GM18517 (cell line): ENCODE results near the gene OAS2.
"Not testable (repeated sequence)": the region's sequence is repeated elsewhere in the genome, so short reads cannot be mapped to it uniquely, and the experiment has no call there.

ENCODE experiments used
- ATAC-seq: cut with Tn5 transposase; IDR thresholded peaks from one replicate; pipeline ENCODE4 v1.9.1; 2021; ENCODE audit warnings: mild to moderate bottlenecking, moderate library complexity; ENCODE audit not compliant: unreplicated experiment

OAS2 gene

DNA sequence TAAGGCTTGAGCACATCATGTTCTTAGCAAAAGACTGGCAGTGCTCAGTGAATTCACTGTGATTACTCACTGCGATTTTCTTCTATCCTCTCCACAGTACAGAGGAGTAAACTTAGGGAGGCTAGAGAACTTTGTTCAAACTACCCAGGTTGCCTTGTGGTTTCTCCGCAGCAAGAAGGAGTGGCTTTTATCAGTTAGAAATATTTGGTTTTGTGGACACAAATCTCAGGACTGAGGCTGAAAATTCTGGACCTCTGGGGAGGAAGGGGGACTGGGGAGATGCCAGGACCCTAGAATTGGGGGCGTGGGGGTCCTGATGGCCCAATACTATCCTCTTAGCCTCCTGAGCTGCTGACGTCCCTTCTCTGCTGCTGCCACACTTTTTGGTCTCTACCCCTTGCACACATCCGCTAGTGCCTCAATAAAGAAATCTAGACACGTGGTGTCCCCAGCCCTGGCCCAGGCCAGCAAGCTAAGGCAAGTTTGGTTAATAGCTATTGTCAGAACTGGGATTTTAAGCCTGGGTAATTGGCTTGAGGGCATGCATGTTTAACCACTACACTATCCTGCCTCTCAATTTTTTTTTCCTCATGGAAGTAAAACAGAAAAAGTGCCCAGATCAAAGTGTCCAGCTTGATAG lies 842 bp downstream of the OAS2 start:
- peak; percentile 38 for ATAC-seq

DNA sequence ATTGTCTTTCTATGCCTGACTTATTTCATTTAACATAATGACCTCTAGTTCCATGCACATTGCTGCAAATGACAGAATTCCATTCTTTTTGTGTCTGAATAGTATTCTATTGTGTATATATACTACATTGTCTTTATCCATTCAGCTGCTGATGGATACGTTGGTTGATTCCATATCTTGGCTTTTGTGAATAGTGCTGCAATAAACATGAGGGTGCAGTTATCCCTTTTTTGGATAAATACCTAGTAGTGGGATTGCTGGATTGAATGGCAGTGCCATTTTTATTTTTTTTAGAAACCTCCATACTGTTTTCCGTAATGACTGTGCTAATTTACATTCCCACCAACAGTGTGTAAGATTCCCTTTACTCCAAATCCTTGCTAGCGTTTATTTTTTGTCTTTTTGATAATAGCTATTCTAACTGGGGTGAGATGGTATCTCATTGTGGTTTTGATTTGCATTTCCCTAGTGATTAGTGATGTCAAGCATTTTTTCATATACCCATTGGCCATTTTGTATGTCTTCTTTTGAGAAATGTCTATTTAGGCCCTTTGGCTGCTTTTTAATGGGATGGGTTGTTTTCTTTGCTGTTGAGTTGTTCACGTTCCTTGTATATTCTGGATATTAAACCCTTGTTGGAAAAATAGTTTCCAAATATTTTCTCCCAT lies 2.3 kb downstream of the OAS2 start:
- no peak for ATAC-seq

DNA sequence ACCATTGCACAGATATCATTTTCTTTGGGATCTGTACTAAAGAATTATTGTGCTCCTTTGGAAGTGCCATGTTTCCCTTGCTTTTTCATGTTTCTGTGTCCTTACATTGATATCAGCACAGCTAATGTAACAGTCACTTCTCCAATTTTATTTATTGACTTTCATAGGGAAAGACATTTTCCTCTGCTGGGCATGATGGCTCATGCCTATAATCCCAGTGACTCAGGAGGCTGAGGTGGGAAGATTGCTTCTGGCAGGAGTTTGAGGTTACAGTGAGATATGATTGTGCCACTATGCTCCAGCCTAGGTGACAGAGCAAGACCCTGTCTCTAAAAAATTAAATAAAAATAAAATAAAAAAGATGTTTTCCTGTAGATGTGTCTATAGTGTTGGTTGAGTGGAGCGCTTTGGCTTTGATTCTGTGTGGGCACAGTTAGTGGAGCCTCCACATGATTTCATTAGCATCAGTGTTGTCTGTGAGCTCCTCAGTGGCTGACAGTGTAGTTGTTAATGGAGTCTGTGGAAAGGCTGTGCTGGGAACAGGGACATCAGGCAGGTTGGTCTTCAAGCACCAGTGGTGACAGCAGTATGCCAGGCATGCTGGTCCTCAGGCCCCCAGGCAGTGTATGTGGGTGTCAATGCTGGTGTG lies 7.4 kb downstream of the OAS2 start:
- ATAC-seq, result no peak

GRCh38 chr12:112986291-112986800 lies 8.0 kb downstream of the OAS2 start:
- no peak for ATAC-seq

GRCh38 chr12:112987561-112987960 lies 9.2 kb downstream of the OAS2 start:
- no peak for ATAC-seq

DNA sequence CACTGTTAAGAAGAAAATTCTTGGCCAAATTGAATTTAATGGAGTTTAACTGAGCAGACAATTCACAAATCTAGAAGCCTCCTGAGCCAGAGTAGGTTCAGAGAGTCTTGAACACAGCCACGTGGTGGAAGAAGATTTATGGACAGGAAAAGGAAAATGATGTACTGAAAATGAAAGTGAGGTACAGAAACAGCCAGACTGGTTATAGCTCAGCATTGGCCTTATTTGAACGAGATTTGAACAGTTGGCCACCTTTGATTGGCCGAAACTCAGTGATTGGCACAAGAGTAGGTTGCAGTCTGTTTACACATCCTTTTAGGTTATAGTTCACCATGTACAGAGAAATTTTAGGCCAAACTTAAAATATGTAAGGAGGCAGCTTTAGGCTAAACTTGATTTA lies 9.9 kb downstream of the OAS2 start:
- no peak for ATAC-seq

- not testable (repeated sequence) for ATAC-seq
Observed at GRCh38 chr12:112988823-112989385, 10.6 kb downstream of the OAS2 start.

GRCh38 chr12:112989806-112990205 lies 11.5 kb downstream of the OAS2 start:
- ATAC-seq, result no peak

GRCh38 chr12:112992541-112993398 lies 14.5 kb downstream of the OAS2 start:
- ATAC-seq, result no peak

DNA sequence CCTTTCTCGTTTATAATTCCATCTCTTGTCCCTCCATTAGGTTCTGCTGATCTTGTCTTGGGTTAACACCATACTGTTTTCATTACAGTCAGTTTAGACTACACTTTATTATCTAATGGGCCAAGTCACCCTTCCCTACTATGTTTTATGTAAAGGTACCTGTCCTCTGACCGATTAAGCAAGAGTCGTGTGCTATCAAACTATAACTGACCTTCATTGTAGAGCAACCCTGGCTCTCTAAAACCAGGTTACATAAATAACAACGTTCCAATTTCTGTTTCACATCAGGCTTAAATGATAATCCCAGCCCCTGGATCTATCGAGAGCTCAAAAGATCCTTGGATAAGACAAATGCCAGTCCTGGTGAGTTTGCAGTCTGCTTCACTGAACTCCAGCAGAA lies 16.7 kb downstream of the OAS2 start:
- ATAC-seq, result no peak

GRCh38 chr12:112996501-112996900 lies 18.2 kb downstream of the OAS2 start:
- ATAC-seq, result no peak

DNA sequence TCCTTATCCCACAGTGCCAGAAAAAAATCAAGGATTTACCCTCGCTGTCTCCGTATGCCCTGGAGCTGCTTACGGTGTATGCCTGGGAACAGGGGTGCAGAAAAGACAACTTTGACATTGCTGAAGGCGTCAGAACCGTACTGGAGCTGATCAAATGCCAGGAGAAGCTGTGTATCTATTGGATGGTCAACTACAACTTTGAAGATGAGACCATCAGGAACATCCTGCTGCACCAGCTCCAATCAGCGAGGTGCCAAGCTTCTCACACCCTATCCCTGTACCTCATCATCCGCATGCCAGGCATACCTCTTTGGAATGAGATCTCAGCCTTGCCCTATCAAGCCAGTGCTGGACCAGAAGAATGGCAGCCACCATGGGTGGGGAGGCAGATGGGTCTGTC lies 19.2 kb downstream of the OAS2 start:
- ATAC-seq, result no peak

DNA sequence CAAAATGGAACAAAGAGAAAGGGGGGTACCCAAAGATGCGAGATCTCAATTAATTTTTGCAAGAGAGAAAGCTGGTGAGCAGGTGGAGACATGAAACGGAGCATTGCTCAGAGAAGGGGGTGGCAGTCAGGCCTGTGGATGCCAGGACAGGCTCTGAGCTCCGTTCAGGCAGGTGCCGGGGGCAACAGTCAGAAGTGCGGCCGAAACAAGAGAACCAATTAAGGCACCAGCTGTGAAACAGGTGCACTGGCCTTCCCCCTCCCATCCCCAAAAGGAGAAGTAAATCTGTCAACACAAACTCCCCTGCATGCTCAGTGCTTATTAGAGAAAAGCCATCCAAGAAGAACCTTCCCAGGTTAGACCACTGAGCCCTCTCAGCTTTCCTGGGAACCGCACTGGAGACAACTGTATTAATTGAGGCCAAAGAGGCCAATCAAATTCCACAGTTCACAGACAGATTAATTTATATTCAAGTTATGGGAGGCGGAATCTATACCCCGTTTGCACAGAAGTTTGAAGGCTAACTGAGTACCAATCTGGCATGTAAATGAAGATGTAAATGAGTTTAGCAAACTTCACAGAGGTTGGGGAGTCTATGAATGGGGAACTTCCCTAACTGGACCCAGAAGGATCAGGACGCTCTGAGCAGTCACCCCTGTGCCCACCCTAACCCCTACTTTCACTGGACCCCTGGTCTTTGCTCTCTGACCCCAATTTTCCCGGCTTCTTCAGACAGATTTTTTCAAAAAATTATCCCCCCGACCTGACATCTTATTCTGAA lies 20.9 kb downstream of the OAS2 start:
- peak; percentile 90 for ATAC-seq

DNA sequence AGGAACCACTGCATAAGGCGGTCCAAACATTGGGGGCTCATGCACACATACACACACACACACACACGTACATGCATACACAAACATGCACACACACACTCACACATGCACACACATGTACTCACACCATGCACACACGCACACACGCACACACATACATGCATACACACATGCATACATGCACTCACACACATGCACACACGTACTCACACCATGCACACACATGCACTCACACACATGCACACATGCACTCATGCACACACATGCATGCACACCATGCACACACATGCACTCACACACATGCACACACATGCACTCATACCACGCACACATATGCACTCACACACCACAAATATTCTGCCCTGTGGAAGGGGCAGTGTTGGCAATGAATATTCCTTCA lies 22.1 kb downstream of the OAS2 start:
- no peak for ATAC-seq

GRCh38 chr12:113002155-113002554 lies 23.8 kb downstream of the OAS2 start:
- no peak for ATAC-seq

DNA sequence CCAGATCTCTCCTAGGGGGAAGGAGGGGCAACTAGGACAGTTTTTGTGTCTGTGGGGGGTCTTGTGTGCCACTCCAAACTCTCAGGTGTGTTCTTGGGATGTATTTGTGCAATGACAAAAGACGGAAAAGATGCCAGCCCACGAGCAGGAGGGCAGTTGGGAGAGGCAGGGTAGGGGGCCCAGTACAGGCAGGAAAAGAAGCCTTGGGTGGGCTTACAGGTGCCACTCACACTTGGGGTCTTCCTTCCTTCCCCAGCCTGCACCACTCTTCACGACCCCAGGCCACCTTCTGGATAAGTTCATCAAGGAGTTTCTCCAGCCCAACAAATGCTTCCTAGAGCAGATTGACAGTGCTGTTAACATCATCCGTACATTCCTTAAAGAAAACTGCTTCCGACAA lies 24.4 kb downstream of the OAS2 start:
- ATAC-seq, result no peak

DNA sequence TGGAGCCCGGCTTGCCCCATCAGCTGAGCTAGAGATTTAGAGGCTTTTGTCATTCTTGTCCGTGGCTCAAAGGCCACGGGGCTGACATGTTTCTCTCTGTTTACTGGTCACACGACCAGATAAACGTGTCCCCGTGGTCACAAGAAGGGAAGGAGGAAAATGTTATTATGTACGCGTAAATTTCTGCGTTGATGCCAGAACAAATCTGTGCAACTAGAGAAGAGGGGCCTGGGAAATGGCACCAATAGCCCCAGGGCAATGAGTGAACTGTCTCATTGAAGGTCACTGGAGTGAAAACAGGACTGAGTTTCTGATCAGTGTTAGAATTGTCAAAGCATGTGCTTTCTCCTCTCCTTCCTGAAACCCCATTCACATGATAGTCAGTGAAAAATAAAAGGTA lies 25.3 kb downstream of the OAS2 start:
- ATAC-seq, result no peak

- no peak for ATAC-seq
Observed at GRCh38 chr12:113005762-113006161, 27.4 kb downstream of the OAS2 start.

DNA sequence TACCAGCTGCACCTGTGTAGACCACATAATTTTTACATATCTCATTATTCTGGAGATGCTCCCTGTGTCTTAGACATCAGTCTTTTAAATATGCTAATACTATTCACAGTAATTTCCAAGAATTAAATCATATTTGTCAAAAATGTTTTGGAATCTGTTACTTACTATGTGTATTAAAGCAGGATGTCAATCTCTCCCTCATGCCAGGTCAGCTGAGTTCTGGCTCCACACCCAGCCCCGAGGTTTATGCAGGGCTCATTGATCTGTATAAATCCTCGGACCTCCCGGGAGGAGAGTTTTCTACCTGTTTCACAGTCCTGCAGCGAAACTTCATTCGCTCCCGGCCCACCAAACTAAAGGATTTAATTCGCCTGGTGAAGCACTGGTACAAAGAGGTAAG lies 27.9 kb downstream of the OAS2 start:
- no peak for ATAC-seq

DNA sequence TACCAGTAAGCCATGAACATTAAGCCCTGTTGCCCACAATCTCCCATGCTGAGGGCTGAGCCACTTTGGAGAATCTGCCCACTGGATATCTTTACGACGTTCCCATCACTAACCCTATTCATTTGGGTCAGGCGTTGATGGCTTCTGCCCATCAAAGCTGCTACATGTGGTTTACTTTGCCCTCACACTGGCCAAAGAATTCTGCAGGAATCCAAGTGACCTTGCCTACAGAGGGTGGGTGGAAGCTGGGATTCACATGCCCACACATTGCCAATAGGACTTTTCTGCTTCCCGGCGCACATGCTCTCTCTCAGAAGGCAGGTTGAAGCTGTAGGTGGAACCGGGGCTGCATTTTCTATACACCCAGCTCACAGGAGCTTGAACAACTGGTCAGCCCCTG lies 28.3 kb downstream of the OAS2 start:
- no peak for ATAC-seq
